Nephron (organoid): ENCODE data around the gene JOSD1.
A peak's percentile ranks its signal among the peaks of the same experiment; 100 is the strongest.
"Not testable (repeated sequence)": the region's sequence is repeated elsewhere in the genome, so short reads cannot be mapped to it uniquely, and the experiment has no call there.

Experiments used
- H3K27ac Mint-ChIP-seq, 3 experiments: 2 replicates each; pipeline ENCODE4 v1.8.0; 2020; ENCODE audit warnings: mixed read lengths in 3 of 3, mild to moderate bottlenecking in 2 of 3, moderate library complexity in 1 of 3
- H3K27me3 Mint-ChIP-seq: 2 replicates; pipeline ENCODE4 v1.8.0; 2021; ENCODE audit warnings: low read depth, mild to moderate bottlenecking, moderate library complexity, mixed read lengths
- H3K36me3 Mint-ChIP-seq: 2 replicates; pipeline ENCODE4 v1.8.0; 2020; ENCODE audit warnings: low read depth, mixed read lengths
- H3K4me1 Mint-ChIP-seq: 2 replicates; pipeline ENCODE4 v1.8.0; 2020; ENCODE audit warnings: mixed read lengths
- H3K4me3 Mint-ChIP-seq, 3 experiments: 2 replicates each; pipeline ENCODE4 v1.8.0; 2020; ENCODE audit warnings: mild to moderate bottlenecking in 3 of 3, mixed read lengths in 3 of 3, moderate library complexity in 2 of 3
- H3K9me3 Mint-ChIP-seq: 2 replicates; pipeline ENCODE4 v1.8.0; 2020; ENCODE audit warnings: mixed read lengths
- TF ChIP-seq, protein P1 (sequence below), 3 experiments: fragments of 200-600 bp; sonication (generic); IDR thresholded peaks; one replicate each; pipeline ENCODE4 v1.5.0; 2021; ENCODE audit warnings: antibody characterized with exemption in 3 of 3; ENCODE audit not compliant: unreplicated experiment in 3 of 3

The JOSD1 gene

DNA sequence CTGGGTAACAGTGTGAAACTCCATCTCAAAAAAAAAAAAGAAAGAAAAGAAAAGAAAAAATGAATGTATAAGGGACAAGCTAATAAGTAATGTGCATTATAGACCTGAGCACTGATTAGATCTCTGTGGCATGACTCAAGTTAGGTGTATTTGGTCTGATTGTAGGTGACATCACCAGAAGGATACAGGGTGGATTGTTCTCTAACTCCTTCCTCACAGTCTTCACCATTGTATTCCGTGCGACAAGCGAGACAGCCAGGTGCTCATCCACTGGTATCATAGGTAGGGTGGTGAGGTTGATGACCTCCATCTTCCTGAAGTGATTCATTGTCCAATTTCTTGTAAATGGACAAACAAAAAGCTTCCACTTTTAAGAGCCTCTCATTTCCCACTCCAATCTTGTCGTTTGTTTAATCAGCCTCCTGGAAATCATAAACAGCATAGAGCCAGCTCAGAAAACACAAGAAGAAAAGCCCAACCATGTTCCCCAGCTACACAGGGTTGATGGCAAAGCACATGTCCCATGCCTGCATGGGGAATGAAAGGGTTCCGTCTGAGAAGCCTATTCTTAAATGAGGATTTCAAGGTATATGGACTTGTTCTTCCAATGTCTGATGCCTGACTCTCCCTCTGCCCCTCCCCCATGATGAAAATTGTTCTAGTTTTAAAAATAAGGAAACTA, 50.8 kb downstream of the JOSD1 start:
- H3K27me3 Mint-ChIP-seq = no peaks in the 10 kb centered on the region
- no peak overlapping the region for H3K4me3 Mint-ChIP-seq
- H3K4me1 Mint-ChIP-seq = no peaks in the 10 kb centered on the region
- H3K36me3 Mint-ChIP-seq = peaks cover 41% of the 10 kb centered on the region
- TF ChIP-seq, protein P1, sequence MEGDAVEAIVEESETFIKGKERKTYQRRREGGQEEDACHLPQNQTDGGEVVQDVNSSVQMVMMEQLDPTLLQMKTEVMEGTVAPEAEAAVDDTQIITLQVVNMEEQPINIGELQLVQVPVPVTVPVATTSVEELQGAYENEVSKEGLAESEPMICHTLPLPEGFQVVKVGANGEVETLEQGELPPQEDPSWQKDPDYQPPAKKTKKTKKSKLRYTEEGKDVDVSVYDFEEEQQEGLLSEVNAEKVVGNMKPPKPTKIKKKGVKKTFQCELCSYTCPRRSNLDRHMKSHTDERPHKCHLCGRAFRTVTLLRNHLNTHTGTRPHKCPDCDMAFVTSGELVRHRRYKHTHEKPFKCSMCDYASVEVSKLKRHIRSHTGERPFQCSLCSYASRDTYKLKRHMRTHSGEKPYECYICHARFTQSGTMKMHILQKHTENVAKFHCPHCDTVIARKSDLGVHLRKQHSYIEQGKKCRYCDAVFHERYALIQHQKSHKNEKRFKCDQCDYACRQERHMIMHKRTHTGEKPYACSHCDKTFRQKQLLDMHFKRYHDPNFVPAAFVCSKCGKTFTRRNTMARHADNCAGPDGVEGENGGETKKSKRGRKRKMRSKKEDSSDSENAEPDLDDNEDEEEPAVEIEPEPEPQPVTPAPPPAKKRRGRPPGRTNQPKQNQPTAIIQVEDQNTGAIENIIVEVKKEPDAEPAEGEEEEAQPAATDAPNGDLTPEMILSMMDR (IDR thresholded peaks at IDR 0.05; ENCODE audit: unreplicated experiment in 3 of 3) = no peak
- no peak overlapping the region for H3K27ac Mint-ChIP-seq
- H3K9me3 Mint-ChIP-seq = no peaks in the 10 kb centered on the region

DNA sequence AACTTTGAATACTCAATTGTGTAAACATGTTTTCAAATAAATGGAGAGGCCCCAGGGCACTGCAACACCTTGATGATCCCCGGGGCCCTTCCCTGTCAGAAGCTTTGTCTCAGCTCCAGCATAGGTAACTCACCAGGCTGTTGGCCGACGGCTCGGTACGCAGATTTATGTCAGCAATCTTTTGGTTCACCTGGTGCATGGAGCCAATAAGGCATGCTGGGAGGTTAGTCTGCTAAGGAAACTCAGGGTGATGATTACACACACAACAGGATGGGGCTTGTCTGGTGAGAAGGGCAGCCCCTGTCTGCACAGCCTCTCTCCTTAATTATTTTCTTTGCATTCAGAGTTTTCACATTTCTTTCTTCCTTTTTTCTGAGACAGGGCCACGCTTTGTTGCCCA, 55.3 kb downstream of the JOSD1 start:
- no peak overlapping the region for H3K4me3 Mint-ChIP-seq
- no peak overlapping the region for H3K27ac Mint-ChIP-seq
- no peaks in the 10 kb centered on the region for H3K9me3 Mint-ChIP-seq
- H3K27me3 Mint-ChIP-seq = no peaks in the 10 kb centered on the region
- H3K36me3 Mint-ChIP-seq = peaks cover 59% of the 10 kb centered on the region
- H3K4me1 Mint-ChIP-seq = no peaks in the 10 kb centered on the region
- TF ChIP-seq, protein P1 (IDR thresholded peaks at IDR 0.05; ENCODE audit: unreplicated experiment in 3 of 3) = no peak

DNA sequence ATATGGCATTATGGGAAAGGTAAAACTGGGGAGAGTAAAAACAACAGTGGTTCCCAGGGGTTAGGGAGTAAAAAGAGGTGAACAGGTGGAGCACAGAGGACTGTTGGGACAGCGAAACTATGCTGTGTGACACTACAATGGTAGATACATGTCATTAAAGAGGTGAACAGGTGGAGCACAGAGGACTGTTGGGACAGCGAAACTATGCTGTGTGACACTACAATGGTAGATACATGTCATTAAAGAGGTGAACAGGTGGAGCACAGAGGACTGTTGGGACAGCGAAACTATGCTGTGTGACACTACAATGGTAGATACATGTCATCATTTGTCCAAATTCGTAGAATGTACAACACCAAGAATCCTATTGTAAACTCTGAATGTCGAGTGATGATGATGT, 56.5 kb downstream of the JOSD1 start:
- not testable (repeated sequence) for H3K27ac Mint-ChIP-seq, H3K4me1 Mint-ChIP-seq, H3K27me3 Mint-ChIP-seq, H3K4me3 Mint-ChIP-seq, H3K9me3 Mint-ChIP-seq
- H3K36me3 Mint-ChIP-seq = peaks cover 56% of the 10 kb centered on the region

DNA sequence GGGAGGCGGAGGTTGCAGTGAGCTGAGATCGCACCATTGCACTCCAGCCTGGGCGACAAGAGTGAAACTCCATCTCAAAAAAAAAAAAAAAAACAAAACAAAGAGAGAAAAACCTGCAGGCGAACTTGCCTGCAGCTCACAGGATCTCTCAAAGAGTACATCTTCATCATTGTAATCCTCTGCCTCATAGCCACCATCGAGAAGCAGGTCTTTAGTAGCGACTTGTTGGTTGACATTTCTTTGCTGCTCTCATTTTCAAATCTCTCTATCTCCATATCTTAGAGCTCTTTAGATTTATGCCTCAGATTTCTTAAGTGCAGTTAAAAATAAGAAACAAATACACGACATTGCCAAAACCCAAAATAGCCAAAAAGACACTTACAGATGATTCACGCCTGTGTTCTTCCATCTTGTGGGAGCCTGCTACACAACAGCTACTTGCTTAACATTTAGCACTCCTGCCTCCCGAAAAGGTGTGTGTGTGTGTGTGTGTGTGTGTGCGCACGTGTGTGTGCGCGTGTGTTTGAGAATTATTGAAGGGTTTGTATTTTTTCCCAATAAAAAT, 59.2 kb downstream of the JOSD1 start:
- no peaks in the 10 kb centered on the region for H3K4me1 Mint-ChIP-seq
- TF ChIP-seq, protein P1 (IDR thresholded peaks at IDR 0.05; ENCODE audit: unreplicated experiment in 3 of 3) = no peak
- H3K27me3 Mint-ChIP-seq = no peaks in the 10 kb centered on the region
- no peaks in the 10 kb centered on the region for H3K9me3 Mint-ChIP-seq
- H3K36me3 Mint-ChIP-seq = peaks cover 46% of the 10 kb centered on the region
- H3K4me3 Mint-ChIP-seq = no peak overlapping the region
- H3K27ac Mint-ChIP-seq = no peak overlapping the region

DNA sequence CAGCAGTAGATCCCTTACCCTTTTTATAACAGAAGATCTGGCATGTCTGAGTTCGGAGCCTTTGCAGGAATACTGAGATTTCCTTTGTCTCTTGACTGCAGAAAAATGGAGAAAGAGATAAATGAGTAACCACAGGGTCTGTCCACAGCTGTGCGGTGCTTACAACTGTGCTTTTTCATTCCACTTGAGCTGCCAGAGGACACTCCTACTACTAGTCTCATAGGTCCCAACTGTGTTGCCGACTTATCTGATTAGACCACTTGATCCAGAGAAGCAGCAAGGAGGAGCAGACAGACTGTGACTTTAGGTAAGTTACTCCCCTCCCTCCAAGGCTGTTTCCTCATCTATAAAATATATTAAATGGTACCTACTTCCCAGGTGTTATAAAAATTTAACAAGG, 62.0 kb downstream of the JOSD1 start:
- Mint-ChIP-seq H3K4me1 (no peaks in the 10 kb centered on the region), H3K27ac (peak overlapping the region; percentile 81 to 93 (median 90)), H3K36me3 (peaks cover 44% of the 10 kb centered on the region), H3K9me3 (no peaks in the 10 kb centered on the region), H3K27me3 (no peaks in the 10 kb centered on the region), H3K4me3 (no peak overlapping the region)
- TF ChIP-seq, protein P1 (IDR thresholded peaks at IDR 0.05; ENCODE audit: unreplicated experiment in 3 of 3) = no peak

DNA sequence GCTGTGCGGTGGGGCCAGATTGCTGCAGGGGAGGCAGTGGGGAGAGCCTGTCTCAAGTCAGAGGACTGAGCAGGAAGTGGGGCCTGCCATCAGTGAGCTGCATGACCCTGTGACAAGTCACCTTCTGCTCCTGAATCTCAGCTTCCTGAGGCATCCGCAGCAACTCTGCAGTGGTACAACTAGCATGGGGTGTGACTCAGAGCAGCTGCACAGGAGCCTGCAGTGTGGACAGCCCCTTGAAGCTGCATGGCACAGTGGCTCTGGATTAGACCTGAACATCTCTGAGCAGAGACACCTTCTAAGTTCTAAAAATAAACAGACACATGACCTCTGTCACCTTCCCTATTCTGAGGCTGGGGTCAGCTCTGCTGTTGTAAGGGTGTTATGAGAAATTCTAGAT, 62.5 kb downstream of the JOSD1 start:
- Mint-ChIP-seq H3K27ac (peak overlapping the region; percentile 81 to 93 (median 90)), H3K9me3 (no peaks in the 10 kb centered on the region), H3K27me3 (no peaks in the 10 kb centered on the region), H3K36me3 (peaks cover 41% of the 10 kb centered on the region), H3K4me1 (no peaks in the 10 kb centered on the region), H3K4me3 (no peak overlapping the region)
- TF ChIP-seq, protein P1 (IDR thresholded peaks at IDR 0.05; ENCODE audit: unreplicated experiment in 3 of 3) = no peak
